ENCODE data around the gene GATB. TPM values are rescaled to one million over a fixed set of nuclear protein-coding genes. Genes with fewer than 3 reads are reported as not detected.
A peak's percentile ranks its signal among the peaks of the same experiment; 100 is the strongest.

GATB gene
- polyA plus RNA-seq, 12 donors, result 19.6 to 40.3 (median 21.8) TPM; not detected in 1

GRCh38 chr4:151792530-151792929, 31.7 kb upstream of the GATB start:
- no peak for DNase-seq

- DNase-seq, result no peak
These were observed 27.2 kb upstream of the GATB start for GRCh38 chr4:151788021-151788420.

GRCh38 chr4:151786158-151786495, 25.3 kb upstream of the GATB start:
- no peak for DNase-seq

GRCh38 chr4:151785484-151786157, 24.8 kb upstream of the GATB start:
- no peak for DNase-seq

GRCh38 chr4:151784706-151785105, 23.9 kb upstream of the GATB start:
- no peak for DNase-seq

GRCh38 chr4:151783867-151784266, 23.1 kb upstream of the GATB start:
- DNase-seq, result no peak

GRCh38 chr4:151782296-151782695, 21.5 kb upstream of the GATB start:
- DNase-seq, result no peak

GRCh38 chr4:151781026-151781425, 20.2 kb upstream of the GATB start:
- no peak for DNase-seq

GRCh38 chr4:151777471-151777870, 16.7 kb upstream of the GATB start:
- DNase-seq, result no peak

GRCh38 chr4:151774324-151774723, 13.5 kb upstream of the GATB start:
- no peak for DNase-seq

GRCh38 chr4:151772274-151772673, 11.5 kb upstream of the GATB start:
- no peak for DNase-seq

- DNase-seq, result peak; percentile 57
These were observed 10.9 kb upstream of the GATB start for GRCh38 chr4:151771664-151772063.

GRCh38 chr4:151770154-151770553, 9.3 kb upstream of the GATB start:
- DNase-seq, result no peak

- no peak for DNase-seq
These were observed 8.0 kb upstream of the GATB start for GRCh38 chr4:151768835-151769234.

GRCh38 chr4:151766691-151767090, 5.9 kb upstream of the GATB start:
- no peak for DNase-seq

GRCh38 chr4:151760002-151760401, 805 bp downstream of the GATB start:
- no peak for DNase-seq

- DNase-seq, result no peak
These were observed 7.8 kb downstream of the GATB start for GRCh38 chr4:151753056-151753455.

GRCh38 chr4:151750156-151750555, 10.7 kb downstream of the GATB start:
- no peak for DNase-seq

- no peak for DNase-seq
These were observed 15.2 kb downstream of the GATB start for GRCh38 chr4:151745481-151746231.

GRCh38 chr4:151744614-151745013, 16.2 kb downstream of the GATB start:
- DNase-seq, result no peak

GRCh38 chr4:151743894-151744293, 16.9 kb downstream of the GATB start:
- no peak for DNase-seq

- no peak for DNase-seq
These were observed 17.5 kb downstream of the GATB start for GRCh38 chr4:151743128-151743854.

All from muscle of arm (tissue), 12 donors.